ENCODE data around the gene AMY1B.
"Not testable (repeated sequence)": the region's sequence is repeated elsewhere in the genome, so short reads cannot be mapped to it uniquely, and the experiment has no call there.

GRCh38 chr1:103745040-103745439 lies 49.0 kb upstream of the AMY1B start:
- TF ChIP-seq EZH2 (IDR thresholded peaks at IDR 0.05; ENCODE audit: insufficient read depth, poor library complexity, severe bottlenecking); EZH2phosphoT487 (IDR thresholded peaks at IDR 0.05; ENCODE audit: insufficient read depth, low read depth): not testable (repeated sequence)

Measured in GM23248 (cell line).